HG03575 (cell line): ENCODE data around the gene EEF1B2.
"Not testable (repeated sequence)": the region's sequence is repeated elsewhere in the genome, so short reads cannot be mapped to it uniquely, and the experiment has no call there.

Experiments used
- ATAC-seq: cut with Tn5 transposase; IDR thresholded peaks from one replicate; pipeline ENCODE4 v1.9.1; 2021; ENCODE audit not compliant: unreplicated experiment, insufficient number of reproducible peaks, low FRiP score; ENCODE audit errors: extremely low read depth

The EEF1B2 gene

DNA sequence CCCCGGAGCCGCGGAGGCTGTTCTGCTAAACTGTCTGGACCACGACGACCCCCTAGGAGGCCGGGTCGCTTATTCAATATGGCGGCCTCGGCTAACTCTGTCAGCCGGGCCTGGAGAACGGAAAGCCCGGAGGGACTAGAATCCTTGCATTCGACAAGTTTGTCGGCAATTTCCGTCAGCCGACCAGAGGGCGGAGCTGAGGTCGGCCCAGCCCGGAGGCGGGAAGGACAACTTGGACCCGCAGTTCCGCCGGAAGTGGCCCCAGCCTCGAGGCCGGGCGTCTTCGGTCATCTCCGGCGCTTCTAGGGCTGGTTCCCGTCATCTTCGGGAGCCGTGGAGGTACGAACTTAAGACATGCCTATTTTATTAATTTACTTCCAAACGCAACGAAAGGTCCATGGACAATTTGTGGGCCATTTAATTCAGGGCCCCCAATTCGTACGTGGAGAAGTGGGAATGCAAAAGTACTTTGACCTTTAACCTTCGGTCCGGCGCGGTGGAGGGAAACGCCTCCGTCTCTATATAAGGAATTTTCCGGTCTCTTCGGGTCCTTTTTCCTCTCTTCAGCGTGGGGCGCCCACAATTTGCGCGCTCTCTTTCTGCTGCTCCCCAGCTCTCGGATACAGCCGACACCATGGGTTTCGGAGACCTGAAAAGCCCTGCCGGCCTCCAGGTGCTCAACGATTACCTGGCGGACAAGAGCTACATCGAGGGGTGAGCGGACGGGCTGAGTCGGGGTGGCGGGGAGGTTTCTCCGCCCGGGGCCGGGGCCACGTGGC lies at the start of gene EEF1B2, which contains the start of gene NDUFS1:
TSS of gene EEF1B2 (plus strand) at position 550 of the 779 bp plus-strand sequence. CDS start at position 635, 85 bp downstream.
TSS of gene NDUFS1 (minus strand) at position 99 of the 779 bp plus-strand sequence. CDS start 5,766 bp downstream, outside the sequence.
- ATAC-seq, result peak; percentile 82

DNA sequence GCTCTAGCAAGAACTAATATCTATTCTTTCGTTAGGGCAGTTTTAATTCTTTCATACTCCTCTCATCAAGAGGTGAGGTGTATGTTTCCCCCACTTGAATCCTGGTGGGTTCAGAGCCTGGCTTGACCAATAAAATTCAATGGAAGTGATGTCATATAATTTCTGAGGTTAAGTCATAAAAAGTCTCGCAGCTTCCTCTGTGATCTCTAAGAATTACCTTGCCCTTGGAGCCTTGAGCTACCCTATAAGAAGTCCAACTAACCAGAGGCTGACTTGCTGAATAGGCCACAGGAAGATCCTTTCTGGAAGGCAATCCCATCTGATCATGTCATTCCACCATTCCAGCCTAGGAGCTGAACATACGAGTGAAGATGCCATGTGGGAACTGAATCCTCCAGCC lies 47.6 kb upstream of the EEF1B2 start:
- ATAC-seq, result no peak

DNA sequence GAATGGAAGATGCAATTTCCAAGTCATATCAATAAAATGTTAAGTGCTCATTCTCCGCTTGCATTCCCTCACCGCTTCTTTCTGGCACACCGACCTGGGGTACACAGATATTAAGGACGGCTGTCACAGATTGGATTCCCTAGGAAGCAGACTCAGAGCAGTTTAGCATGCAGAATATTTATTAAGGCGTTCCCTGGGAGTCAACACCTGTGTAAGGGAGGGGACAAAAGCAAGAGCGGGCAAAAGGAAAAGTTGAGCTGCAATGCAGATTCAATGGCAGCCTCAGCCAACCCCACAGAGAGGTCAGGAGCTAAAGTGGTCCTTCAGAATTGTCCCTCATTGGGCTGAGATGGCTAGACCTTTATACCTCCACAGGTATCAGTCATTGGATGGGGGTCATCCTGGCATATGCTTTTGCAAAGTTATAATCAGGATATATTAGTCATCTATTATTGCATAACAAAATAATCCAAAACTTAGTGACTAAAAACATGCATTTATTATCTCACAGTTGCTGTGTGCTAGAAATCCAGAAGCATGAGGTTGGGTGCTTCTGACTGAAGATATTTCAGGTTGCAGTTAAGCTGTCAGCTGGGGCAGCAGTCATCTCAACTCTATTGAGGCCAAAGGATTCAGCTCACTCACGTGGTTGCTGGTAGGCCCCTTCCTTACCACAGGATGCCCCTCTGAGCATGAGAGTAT lies 46.7 kb upstream of the EEF1B2 start:
- ATAC-seq, result no peak

DNA sequence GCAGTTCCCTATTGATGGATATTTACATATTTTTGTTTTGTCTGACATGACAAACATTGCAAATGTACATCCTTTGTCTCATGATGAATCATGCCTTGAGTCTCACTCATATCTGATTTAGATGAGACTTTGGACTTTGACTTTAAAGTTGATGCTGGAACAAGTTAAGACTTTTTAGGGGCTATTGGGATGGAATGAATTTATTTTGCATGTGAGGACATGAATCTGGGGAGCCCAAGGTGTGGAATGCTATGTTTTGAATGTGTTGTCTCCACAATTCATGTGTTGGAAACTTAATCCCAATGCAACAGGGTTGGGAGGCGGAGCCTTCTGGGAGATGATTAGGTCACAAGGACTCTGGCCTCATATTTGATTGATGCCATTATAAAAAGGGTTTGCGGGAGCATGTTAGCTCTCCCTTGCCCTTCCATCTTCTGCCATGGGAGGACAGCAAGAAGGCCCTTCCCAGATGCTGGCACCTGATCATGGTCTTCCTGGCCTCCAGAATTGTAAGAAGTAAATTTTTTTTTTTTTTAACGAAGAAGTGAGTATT lies 44.6 kb upstream of the EEF1B2 start:
- ATAC-seq, result no peak

DNA sequence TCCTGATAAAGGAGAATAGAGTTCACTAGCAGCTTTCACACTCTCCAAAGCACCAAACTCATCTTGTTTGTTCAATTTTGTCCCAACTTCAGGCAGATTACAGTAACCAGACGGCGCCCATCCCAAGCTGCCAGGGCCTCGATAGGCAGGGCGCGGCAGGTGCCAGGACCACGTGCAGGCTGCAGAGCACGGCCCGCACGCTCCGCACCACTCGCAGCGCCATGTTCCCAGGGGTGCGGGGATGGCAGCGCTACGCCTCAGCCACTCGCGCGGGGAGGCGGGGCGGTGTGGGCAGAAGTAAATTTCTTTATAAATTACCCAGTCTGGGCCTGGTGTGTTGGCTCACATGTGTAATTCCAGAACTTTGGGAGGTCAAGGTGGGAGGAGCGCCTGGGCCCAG lies 43.4 kb upstream of the EEF1B2 start:
- no peak for ATAC-seq

DNA sequence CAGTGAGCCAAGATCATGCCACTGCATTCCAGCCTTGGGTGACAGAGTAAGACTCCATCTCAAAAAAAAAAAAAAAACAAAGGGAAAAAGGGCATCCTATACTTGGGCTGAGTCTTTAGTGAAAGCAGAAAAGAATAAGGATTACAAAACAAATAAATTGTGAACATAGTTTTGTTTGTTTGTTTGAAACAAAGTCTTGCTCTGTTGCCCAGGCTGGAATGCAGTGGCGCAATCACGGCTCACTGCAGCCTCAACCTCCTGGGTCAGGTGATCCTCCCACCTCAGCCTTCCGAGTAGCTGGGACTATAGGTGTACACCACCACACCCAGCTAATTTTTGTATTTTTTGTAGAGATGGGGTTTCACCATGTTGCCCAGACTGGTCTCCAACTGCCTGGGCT lies 37.1 kb upstream of the EEF1B2 start:
- ATAC-seq, result not testable (repeated sequence)

DNA sequence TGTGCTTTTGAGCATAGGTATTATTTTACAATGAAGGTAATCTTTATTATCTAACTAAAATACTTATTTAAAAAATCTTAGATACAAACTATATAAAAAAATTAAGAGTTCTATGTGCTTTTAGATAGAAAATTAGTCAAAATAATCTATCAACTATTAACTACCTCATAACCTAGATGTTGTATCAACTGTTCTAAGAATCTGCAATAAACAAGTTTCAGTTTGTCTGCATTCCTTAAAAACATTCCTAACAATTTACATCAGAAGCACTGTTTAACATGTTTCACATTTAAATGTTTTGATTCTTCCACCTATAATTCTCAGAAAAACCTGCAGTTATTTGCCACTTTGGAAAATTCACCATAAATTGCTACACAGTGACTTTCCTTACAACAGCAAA lies 33.8 kb upstream of the EEF1B2 start:
- no peak for ATAC-seq

DNA sequence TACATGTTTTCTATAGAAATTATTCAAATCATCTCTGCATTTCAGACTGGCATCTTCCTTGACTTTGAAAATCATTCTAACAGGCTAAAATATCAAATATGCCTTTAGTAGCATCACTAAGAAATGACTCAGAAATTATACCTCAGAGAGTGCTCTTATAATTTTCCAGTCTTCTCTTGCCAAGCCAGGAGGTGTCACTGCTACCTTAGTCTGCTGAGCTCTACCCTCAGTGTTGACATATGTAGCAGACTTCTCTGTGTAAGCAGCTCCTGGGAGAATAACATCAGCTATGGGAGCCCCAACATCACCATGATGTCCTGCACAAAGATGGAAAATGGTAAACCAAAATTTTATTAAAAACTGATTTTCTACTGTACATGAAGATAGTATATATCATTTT lies 32.0 kb upstream of the EEF1B2 start:
- no peak for ATAC-seq

DNA sequence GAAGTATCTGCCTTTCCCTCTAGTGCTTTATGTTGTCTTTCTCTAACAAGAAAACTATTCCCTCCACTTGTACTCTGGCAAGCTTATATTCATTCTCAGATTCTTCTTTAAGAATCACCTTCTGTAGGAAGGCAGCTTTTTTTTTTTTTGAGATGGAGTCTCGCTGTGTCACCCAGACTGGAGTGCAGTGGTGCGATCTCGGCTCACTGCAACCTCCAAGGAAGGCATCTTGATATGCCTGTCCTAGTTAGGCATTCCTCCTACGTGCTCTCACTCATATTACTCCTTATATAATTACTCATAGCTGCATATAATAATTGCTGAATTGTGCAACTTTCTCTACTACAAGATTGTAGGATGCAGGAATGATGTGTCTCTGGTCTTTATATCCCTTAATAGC lies 16.2 kb upstream of the EEF1B2 start:
- no peak for ATAC-seq

DNA sequence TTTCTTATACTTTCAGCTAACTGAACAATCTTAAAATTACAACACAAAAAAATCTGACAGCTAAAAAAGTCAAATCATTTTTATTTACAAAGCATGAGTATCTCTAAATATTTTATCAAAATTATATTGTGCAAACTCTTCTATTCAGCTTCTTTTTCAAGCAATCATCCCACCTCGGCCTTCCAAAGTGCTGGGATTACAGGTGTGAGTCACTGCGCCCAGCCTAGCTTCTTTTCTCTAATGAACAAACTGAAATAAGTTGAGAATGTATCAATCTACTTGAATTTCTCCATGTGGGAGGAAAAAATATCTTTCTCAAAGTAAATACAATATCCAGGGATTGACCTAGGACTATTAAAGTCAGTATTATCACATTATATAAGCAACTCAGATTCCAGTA lies 15.3 kb upstream of the EEF1B2 start:
- ATAC-seq, result no peak

DNA sequence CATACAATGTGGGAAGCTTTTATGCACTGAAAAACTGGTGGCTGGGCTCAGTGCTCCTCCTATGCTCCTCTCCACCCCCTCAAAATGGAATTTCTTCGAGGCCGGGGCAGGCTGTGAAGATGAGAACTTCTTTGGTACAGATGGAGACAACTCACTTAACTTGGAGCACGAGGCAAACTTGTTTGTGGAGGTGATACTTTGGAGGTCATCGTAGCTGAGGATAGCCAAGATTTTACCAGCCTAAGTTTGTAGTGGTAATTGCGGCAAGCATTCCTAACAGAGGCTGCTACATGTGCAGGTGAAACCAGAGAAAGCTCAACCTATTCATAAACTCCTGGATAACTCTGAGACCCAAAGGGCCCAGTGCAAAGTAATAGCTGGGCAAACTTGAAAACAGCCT lies 14.0 kb upstream of the EEF1B2 start:
- ATAC-seq, result no peak

DNA sequence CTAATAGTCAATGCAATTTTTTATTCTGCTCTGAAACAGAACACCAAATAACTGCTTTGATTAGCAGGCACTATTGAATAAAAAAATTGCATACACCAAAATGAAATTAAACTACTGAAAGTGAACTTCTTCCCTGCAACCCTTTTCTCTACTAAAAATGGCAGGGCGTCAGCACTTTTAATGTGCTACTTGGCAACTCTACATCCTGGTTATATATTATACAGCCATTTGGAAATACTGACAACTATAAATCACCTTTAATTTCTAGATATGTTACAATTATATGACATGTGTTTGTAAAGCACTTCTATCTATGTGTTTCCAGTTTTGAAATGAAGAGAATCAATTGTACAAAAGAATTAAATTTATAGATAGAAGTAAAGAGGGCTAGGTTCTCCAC lies 10.4 kb upstream of the EEF1B2 start:
- ATAC-seq, result no peak

DNA sequence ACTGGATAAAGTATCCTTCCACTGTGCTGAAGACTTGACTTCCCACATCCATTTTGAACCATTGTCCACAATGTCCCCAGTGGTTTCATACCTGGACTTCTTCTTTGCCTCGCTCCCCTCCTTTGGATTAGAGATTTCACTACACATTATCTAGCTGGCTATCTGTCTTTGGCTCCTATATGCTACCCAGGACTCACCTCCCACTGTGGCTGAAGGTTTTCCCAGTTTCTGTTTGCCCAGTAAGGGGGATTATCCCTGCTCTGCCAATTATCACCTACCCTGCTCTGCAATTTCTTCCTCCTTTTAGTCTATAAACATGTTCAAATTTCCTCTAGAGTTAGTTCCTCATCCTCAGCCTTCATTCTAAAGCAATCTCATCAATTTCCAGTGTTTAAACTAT lies 9.5 kb upstream of the EEF1B2 start:
- no peak for ATAC-seq

DNA sequence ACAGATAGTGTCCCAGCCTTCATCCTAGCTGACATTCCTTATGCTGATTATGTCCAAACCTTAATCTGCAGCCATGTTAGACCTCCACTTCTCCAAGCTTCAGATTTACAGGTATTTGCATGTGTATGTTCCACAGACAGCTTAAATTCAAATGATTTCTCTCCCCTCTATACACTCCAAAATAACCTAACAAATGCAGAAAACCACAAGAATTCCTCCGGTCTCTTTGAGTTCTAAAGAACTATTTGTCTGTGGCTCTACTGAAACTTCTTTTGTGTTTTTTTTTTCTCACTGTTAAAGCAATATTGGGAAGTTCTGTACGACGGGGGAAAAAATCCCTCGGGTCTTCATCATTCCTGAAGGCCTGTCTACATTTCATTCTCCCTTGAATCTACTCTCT lies 9.1 kb upstream of the EEF1B2 start:
- ATAC-seq, result no peak

DNA sequence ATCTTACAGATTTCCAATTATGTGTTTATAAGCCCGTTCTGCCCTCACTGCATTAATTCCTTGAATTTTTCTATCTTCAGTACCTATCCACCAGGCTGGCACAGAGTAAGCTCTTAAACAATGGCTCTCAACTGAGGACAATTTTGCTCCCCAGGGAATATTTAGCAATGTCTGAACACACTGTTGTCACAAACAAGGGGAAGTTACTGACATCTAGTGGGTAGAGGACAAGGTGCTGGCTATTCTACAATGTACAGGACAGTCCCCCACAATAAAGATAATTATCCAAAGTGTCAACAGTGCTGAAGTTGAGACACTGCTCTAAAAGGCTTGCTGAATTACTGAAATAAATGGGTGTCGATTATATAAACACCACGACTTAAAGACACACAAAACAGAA lies 5.5 kb upstream of the EEF1B2 start:
- ATAC-seq, result no peak

DNA sequence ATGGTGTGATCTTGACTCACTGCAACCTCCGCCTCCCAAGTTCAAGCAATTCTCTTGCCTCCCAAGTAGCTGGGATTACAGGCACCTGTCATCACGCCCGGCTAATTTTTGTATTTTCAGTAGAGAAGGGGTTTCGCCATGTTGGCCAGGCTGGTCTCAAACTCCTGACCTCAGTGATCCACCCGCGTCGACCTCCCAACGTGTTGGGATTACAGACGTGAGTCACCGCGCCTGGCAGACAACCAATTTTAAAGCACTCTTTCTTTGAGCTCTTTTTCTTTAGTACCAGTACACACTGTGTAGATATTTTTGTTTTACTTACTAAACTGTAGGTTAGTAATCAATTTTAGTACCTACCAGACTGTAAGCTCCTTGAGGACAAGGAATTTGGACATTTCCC lies 2.7 kb upstream of the EEF1B2 start:
- not testable (repeated sequence) for ATAC-seq

DNA sequence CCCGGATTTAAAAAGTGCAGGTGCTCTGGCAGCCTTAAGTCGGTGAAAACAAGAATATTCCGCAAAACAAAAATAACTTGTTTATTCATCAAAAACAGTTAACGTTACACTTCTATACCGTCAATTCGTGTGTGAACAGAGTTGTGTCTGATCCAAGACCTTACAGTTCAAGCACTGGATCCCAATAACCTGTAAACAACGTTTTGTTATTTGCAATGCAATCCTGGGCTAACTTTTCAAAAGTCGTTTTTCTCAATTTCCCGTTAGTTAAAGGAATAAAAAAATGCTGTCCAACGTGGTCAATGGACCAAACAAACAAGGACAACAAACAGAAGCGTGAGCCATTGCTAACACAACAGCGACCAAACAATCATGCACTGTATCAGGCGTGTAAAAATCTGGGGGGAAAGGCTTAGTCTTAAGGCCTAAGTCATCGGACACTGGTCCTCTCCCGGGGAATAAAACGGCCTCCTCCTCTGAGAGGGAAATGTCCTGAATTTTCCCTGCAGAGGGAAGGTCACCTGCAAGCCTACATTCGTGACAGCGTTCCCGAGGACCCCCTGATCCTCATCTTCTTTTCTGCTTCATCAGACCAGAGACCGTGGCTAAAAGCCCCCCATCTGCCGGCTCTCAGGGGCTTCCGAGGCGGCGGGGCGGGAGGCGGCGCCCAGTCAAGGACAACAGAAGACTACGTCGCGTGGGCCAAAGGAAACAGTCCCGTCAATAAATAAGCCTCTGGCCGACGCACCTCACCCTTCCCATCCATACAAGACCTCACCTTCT lies 941 bp upstream of the EEF1B2 start:
- no peak for ATAC-seq

DNA sequence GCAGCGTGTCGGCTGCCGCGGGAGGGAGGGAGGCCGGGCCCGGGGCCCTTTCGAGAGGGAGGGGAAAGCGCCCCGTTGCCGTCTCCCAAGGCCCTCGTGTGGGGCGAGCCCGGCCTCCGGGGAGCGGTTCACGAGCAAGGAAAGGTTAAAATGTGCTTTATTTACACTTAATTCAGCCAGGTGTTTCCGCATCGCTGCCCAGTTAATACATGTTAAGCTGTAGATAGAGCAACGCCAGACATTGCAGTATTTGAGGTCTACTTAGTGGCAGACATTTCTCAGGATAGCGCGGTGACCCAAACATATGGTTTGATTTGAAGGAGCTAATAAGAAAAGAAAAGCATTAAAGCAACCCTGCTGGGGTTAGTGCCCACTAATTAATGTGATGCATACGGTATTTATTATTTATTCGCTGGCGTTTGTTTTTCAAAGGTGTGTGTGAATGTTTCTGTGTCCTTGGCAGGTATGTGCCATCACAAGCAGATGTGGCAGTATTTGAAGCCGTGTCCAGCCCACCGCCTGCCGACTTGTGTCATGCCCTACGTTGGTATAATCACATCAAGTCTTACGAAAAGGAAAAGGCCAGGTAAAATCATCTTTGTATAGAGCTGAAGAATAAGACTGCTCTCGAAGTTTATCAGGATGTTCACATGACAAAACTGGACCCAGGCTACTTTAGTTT lies 571 bp downstream of the EEF1B2 start:
- ATAC-seq, result peak; percentile 15

DNA sequence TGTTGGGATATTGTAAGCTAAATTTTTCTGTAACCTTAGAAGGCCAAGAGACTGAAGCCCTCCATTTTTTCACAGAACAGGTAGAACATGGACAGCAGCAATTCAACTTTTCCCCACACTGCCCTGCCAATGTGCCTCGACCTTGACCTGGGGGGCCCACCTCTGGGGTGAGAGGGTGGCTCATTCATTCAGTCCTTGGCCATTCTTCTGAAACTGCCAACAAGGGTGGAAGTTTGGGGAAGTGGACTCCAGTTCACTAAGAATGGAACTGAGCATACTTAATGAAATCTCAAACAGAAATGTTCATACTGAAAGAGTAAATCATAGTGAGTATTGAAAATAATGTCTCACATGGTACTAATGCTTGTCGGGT lies 1.1 kb downstream of the EEF1B2 start:
- ATAC-seq, result no peak
